Caco-2 (cell line): ENCODE data around the gene RASAL3. TPM values are rescaled to one million over a fixed set of nuclear protein-coding genes. Genes with fewer than 3 reads are reported as not detected.

Experiments used
- BruUV-seq: library from RNA; stranded (reverse); fragments of 400-500 nt; replicated peaks from 2 replicates; lab custom pipeline; 2021; lab: Mats Ljungman, UMichigan
- CTCF ChIA-PET: fragments of 300-600 bp; sonication (Branson Sonifier 250); formaldehyde crosslinking; loops from one replicate; lab custom pipeline; 2022; ENCODE audit warnings: antibody characterized with exemption; lab: Charles Lee
- POLR2A ChIA-PET: fragments of 300-600 bp; sonication (Branson Sonifier 250); formaldehyde crosslinking; loops from one replicate; lab custom pipeline; 2022; ENCODE audit warnings: antibody characterized with exemption; lab: Charles Lee
- DNase-seq, 2 experiments: peaks; one replicate each; pipeline versions ENCODE4 v3.0.0 to v3.0.0-alpha.2; 2020 to 2022
- H3K27me3 ChIP-seq: replicated peaks from 2 replicates; pipeline ENCODE4 v1.6.0; 2011; ENCODE audit warnings: low read length; ENCODE audit not compliant: control insufficient read depth, insufficient read depth
- H3K36me3 ChIP-seq: 2 replicates; pipeline ENCODE4 v1.5.1; 2011; ENCODE audit warnings: low read length; ENCODE audit not compliant: control insufficient read depth, insufficient read depth
- H3K4me1 ChIP-seq: fragments of 250-450 bp; sonication (Bioruptor Pico); 2 replicates; pipeline ENCODE4 v1.5.1; 2020; ENCODE audit warnings: mild to moderate bottlenecking
- H3K4me3 ChIP-seq: 2 replicates; pipeline ENCODE4 v1.5.1; 2011; ENCODE audit warnings: low read depth, mild to moderate bottlenecking, control low read depth, low read length
- H3K9me3 ChIP-seq: fragments of 250-450 bp; sonication (Bioruptor Pico); 2 replicates; pipeline ENCODE4 v1.5.1; 2020; ENCODE audit warnings: mild to moderate bottlenecking, moderate library complexity
- H3K27ac Mint-ChIP-seq: one replicate; pipeline ENCODE4 v1.8.0; 2022; ENCODE audit warnings: mixed read lengths; ENCODE audit not compliant: unreplicated experiment
- H3K27me3 Mint-ChIP-seq: one replicate; pipeline ENCODE4 v1.8.0; 2022; ENCODE audit warnings: mixed read lengths; ENCODE audit not compliant: insufficient read depth, unreplicated experiment
- H3K36me3 Mint-ChIP-seq: one replicate; pipeline ENCODE4 v1.8.0; 2022; ENCODE audit warnings: mild to moderate bottlenecking, mixed read lengths; ENCODE audit not compliant: insufficient read depth, unreplicated experiment
- H3K4me1 Mint-ChIP-seq: one replicate; pipeline ENCODE4 v1.8.0; 2022; ENCODE audit warnings: low read depth, mixed read lengths; ENCODE audit not compliant: unreplicated experiment
- H3K4me3 Mint-ChIP-seq: one replicate; pipeline ENCODE4 v1.8.0; 2022; ENCODE audit warnings: mild to moderate bottlenecking, moderate library complexity, mixed read lengths; ENCODE audit not compliant: unreplicated experiment
- H3K9me3 Mint-ChIP-seq: one replicate; pipeline ENCODE4 v1.8.0; 2022; ENCODE audit warnings: mixed read lengths; ENCODE audit not compliant: unreplicated experiment
- CTCF ChIP-seq, 2 experiments: fragments of 200-600 bp in 1 of 2; IDR thresholded peaks; 1 replicate in 1 of 2; 2 replicates in 1 of 2; pipeline versions ENCODE4 v1.5.1 to v1.8.0; 2011 to 2022; ENCODE audit warnings: antibody characterized with exemption in 1 of 2, control low read depth in 1 of 2, inconsistent platforms in 1 of 2, low read depth in 1 of 2, low read length in 1 of 2, mild to moderate bottlenecking in 1 of 2, moderate library complexity in 1 of 2; ENCODE audit not compliant: insufficient read depth in 1 of 2, severe bottlenecking in 1 of 2, unreplicated experiment in 1 of 2
- intact Hi-C: fragments of 100-400 bp; cut with micrococcal nuclease; formaldehyde crosslinking; loops from one replicate; pipeline ENCODE4 v1.10.0; 2022; ENCODE audit not compliant: unreplicated experiment
- total RNA-seq: library from RNA; stranded (reverse); gene quantifications from 2 replicates; pipeline ENCODE4 v1.2.3, GENCODE V29; 2022

Gene RASAL3
- total RNA-seq, 1 experiment from 2014 or later = not detected

GRCh38 chr19:15430526-15431120 lies 33.7 kb downstream of the RASAL3 start:
- Mint-ChIP-seq H3K9me3 (no peaks in the 10 kb centered on the region), H3K4me3 (peak overlapping the region; percentile 55), H3K27ac (no peak overlapping the region), H3K27me3 (no peaks in the 10 kb centered on the region), H3K4me1 (peaks cover 22% of the 10 kb centered on the region), H3K36me3 (peaks cover 28% of the 10 kb centered on the region)
- no peak for TF ChIP-seq CTCF (IDR thresholded peaks at IDR 0.05; ENCODE audit: insufficient read depth in 1 of 2, low read depth in 1 of 2, low read length in 1 of 2, severe bottlenecking in 1 of 2, unreplicated experiment in 1 of 2)
- no TSS peak for BruUV-seq
- H3K4me3 ChIP-seq = no peak overlapping the region
- POLR2A ChIA-PET = no interaction called here
- no peaks in the 10 kb centered on the region for H3K27me3 ChIP-seq
- H3K36me3 ChIP-seq = no peaks in the 10 kb centered on the region; the same call in 1 of the 2 replicates
- no peaks in the 10 kb centered on the region for H3K9me3 ChIP-seq
- peaks cover 7% of the 10 kb centered on the region for H3K4me1 ChIP-seq
- DNase-seq = no peak
- CTCF ChIA-PET = no interaction called here
- intact Hi-C loops = loop anchor here (5.0 kb wide), 1 partner anchor 127 kb away; no protein-coding TSS in a partner anchor

GRCh38 chr19:15429825-15430467 lies 34.4 kb downstream of the RASAL3 start:
- DNase-seq = no peak
- Histone ChIP-seq H3K9me3 (no peaks in the 10 kb centered on the region), H3K4me3 (no peak overlapping the region), H3K36me3 (no peaks in the 10 kb centered on the region; the same call in 1 of the 2 replicates), H3K27me3 (no peaks in the 10 kb centered on the region), H3K4me1 (peaks cover 7% of the 10 kb centered on the region)
- ChIA-PET POLR2A (no interaction called here), CTCF (no interaction called here)
- Mint-ChIP-seq H3K27me3 (no peaks in the 10 kb centered on the region), H3K4me3 (peak overlapping the region; percentile 55), H3K36me3 (peaks cover 28% of the 10 kb centered on the region), H3K27ac (no peak overlapping the region), H3K4me1 (peaks cover 22% of the 10 kb centered on the region), H3K9me3 (no peaks in the 10 kb centered on the region)
- TF ChIP-seq CTCF (IDR thresholded peaks at IDR 0.05; ENCODE audit: insufficient read depth in 1 of 2, low read depth in 1 of 2, low read length in 1 of 2, severe bottlenecking in 1 of 2, unreplicated experiment in 1 of 2) = no peak
- BruUV-seq = no TSS peak
- intact Hi-C loops = loop anchor here (5.0 kb wide), 1 partner anchor 127 kb away; no protein-coding TSS in a partner anchor

- no peaks in the 10 kb centered on the region for H3K27me3 Mint-ChIP-seq
- BruUV-seq = no TSS peak
- no peak overlapping the region for H3K27ac Mint-ChIP-seq
- H3K36me3 Mint-ChIP-seq = peaks cover 31% of the 10 kb centered on the region
- DNase-seq = no peak
- H3K9me3 Mint-ChIP-seq = no peaks in the 10 kb centered on the region
- H3K9me3 ChIP-seq = no peaks in the 10 kb centered on the region
- H3K4me1 ChIP-seq = peaks cover 7% of the 10 kb centered on the region
- H3K4me3 Mint-ChIP-seq = no peak overlapping the region
- H3K27me3 ChIP-seq = no peaks in the 10 kb centered on the region
- CTCF ChIA-PET = no interaction called here
- peaks cover 22% of the 10 kb centered on the region for H3K4me1 Mint-ChIP-seq
- intact Hi-C loops = no loop called here
- no peaks in the 10 kb centered on the region; the same call in 1 of the 2 replicates for H3K36me3 ChIP-seq
- no peak for TF ChIP-seq CTCF (IDR thresholded peaks at IDR 0.05; ENCODE audit: insufficient read depth in 1 of 2, low read depth in 1 of 2, low read length in 1 of 2, severe bottlenecking in 1 of 2, unreplicated experiment in 1 of 2)
- POLR2A ChIA-PET = no interaction called here
- no peak overlapping the region for H3K4me3 ChIP-seq
These were observed 35.2 kb downstream of the RASAL3 start for GRCh38 chr19:15428956-15429824.
